Mesothelial cell of epicardium (in vitro differentiated cells): ENCODE results near the gene SLC24A3. TPM values are rescaled to one million over a fixed set of nuclear protein-coding genes. Genes with fewer than 3 reads are reported as not detected.

Experiments
- DNase-seq, 2 experiments: peaks; one replicate each; pipeline ENCODE4 v3.0.0; 2021; ENCODE audit warnings: low spot score in 2 of 2; ENCODE audit not compliant: unreplicated experiment in 2 of 2
- H3K27ac Mint-ChIP-seq: 2 replicates; pipeline ENCODE4 v1.8.0; 2021; ENCODE audit warnings: mixed read lengths
- H3K27me3 Mint-ChIP-seq: 2 replicates; pipeline ENCODE4 v1.8.0; 2021; ENCODE audit warnings: low read depth, mixed read lengths
- H3K36me3 Mint-ChIP-seq: 2 replicates; pipeline ENCODE4 v1.8.0; 2021; ENCODE audit warnings: mixed read lengths
- H3K4me1 Mint-ChIP-seq: 2 replicates; pipeline ENCODE4 v1.8.0; 2021; ENCODE audit warnings: mixed read lengths
- H3K4me3 Mint-ChIP-seq: 2 replicates; pipeline ENCODE4 v1.8.0; 2021; ENCODE audit warnings: mild to moderate bottlenecking, moderate library complexity, mixed read lengths
- H3K9me3 Mint-ChIP-seq: 2 replicates; pipeline ENCODE4 v1.8.0; 2021; ENCODE audit warnings: mixed read lengths
- CTCF ChIP-seq: fragments of 200-600 bp; sonication (generic); IDR thresholded peaks from one replicate; pipeline ENCODE4 v1.5.0; 2021; ENCODE audit warnings: antibody characterized with exemption; ENCODE audit not compliant: unreplicated experiment
- total RNA-seq: library from RNA; stranded (reverse); gene quantifications from 3 replicates; pipeline ENCODE4 v1.2.1, GENCODE V29; 2021

The SLC24A3 gene
- total RNA-seq, 1 donor from 2014 or later: 3.2 TPM

- no peak for TF ChIP-seq CTCF
- no peaks in the 10 kb centered on the region for H3K36me3 Mint-ChIP-seq
Observed at GRCh38 chr20:19746396-19746795, 534.0 kb downstream of the SLC24A3 start.

GRCh38 chr20:19747903-19748302, 535.5 kb downstream of the SLC24A3 start:
- TF ChIP-seq CTCF: no peak
- no peak overlapping the region for H3K27ac Mint-ChIP-seq
- no peaks in the 10 kb centered on the region for H3K36me3 Mint-ChIP-seq
- no peak for DNase-seq
- H3K9me3 Mint-ChIP-seq: peaks cover 14% of the 10 kb centered on the region
- H3K4me3 Mint-ChIP-seq: no peak overlapping the region
- no peaks in the 10 kb centered on the region for H3K27me3 Mint-ChIP-seq
- H3K4me1 Mint-ChIP-seq: peaks cover 12% of the 10 kb centered on the region

More at GRCh38 chr20:19746396-19746795, 534.0 kb downstream of the SLC24A3 start:
- DNase-seq: no peak
- peaks cover 10% of the 10 kb centered on the region for H3K4me1 Mint-ChIP-seq
- H3K9me3 Mint-ChIP-seq: peaks cover 14% of the 10 kb centered on the region
- no peaks in the 10 kb centered on the region for H3K27me3 Mint-ChIP-seq
- no peak overlapping the region for H3K27ac Mint-ChIP-seq
- H3K4me3 Mint-ChIP-seq: no peak overlapping the region

GRCh38 chr20:19748681-19749080, 536.2 kb downstream of the SLC24A3 start:
- H3K27me3 Mint-ChIP-seq: no peaks in the 10 kb centered on the region
- no peaks in the 10 kb centered on the region for H3K36me3 Mint-ChIP-seq
- H3K9me3 Mint-ChIP-seq: peaks cover 14% of the 10 kb centered on the region
- H3K4me1 Mint-ChIP-seq: peaks cover 12% of the 10 kb centered on the region
- H3K27ac Mint-ChIP-seq: no peak overlapping the region
- no peak for TF ChIP-seq CTCF
- no peak for DNase-seq
- no peak overlapping the region for H3K4me3 Mint-ChIP-seq

- H3K9me3 Mint-ChIP-seq: peaks cover 12% of the 10 kb centered on the region
- no peak for TF ChIP-seq CTCF
- H3K27me3 Mint-ChIP-seq: no peaks in the 10 kb centered on the region
- no peak overlapping the region for H3K27ac Mint-ChIP-seq
- no peaks in the 10 kb centered on the region for H3K36me3 Mint-ChIP-seq
- no peak overlapping the region for H3K4me3 Mint-ChIP-seq
- H3K4me1 Mint-ChIP-seq: peaks cover 12% of the 10 kb centered on the region
- DNase-seq: no peak
Observed at GRCh38 chr20:19749618-19750071, 537.2 kb downstream of the SLC24A3 start.

GRCh38 chr20:19750101-19750606, 537.7 kb downstream of the SLC24A3 start:
- no peak for TF ChIP-seq CTCF
- Mint-ChIP-seq H3K9me3 (peaks cover 10% of the 10 kb centered on the region), H3K27me3 (no peaks in the 10 kb centered on the region), H3K36me3 (no peaks in the 10 kb centered on the region), H3K4me3 (no peak overlapping the region), H3K27ac (no peak overlapping the region), H3K4me1 (peaks cover 12% of the 10 kb centered on the region)
- no peak for DNase-seq
